Liver (tissue), 9 donors: ENCODE data around the gene TERB1. TPM values are rescaled to one million over a fixed set of nuclear protein-coding genes. Genes with fewer than 3 reads are reported as not detected.

ENCODE experiments used
- DNase-seq: peaks from one replicate; pipeline ENCODE4 v3.0.0-alpha.2; 2017; ENCODE audit warnings: low spot score
- H3K27ac ChIP-seq, 2 donors: one replicate each; pipeline ENCODE4 v1.7.0; 2013; ENCODE audit warnings: inconsistent platforms in 2 of 2, low read length in 2 of 2, control low read depth in 1 of 2, low read depth in 1 of 2, mild to moderate bottlenecking in 1 of 2
- H3K27me3 ChIP-seq, 4 donors: one replicate each; pipeline versions ENCODE4 v1.6.1 to v1.7.0; 2013; ENCODE audit warnings: low read length in 3 of 4, inconsistent platforms in 1 of 4, mild to moderate bottlenecking in 1 of 4, moderate library complexity in 1 of 4; ENCODE audit not compliant: control insufficient read depth in 4 of 4, insufficient read depth in 4 of 4
- H3K36me3 ChIP-seq, 4 donors: one replicate each; pipeline versions ENCODE4 v1.6.1 to v1.7.0; 2013; ENCODE audit warnings: low read length in 3 of 4, mild to moderate bottlenecking in 3 of 4, low read depth in 1 of 4, moderate library complexity in 1 of 4; ENCODE audit not compliant: control insufficient read depth in 4 of 4, insufficient read depth in 3 of 4
- H3K4me1 ChIP-seq, 4 donors: one replicate each; pipeline versions ENCODE4 v1.6.1 to v1.7.0; 2013; ENCODE audit warnings: low read length in 3 of 4, mild to moderate bottlenecking in 3 of 4, moderate library complexity in 1 of 4; ENCODE audit not compliant: control insufficient read depth in 4 of 4, insufficient read depth in 4 of 4
- H3K4me3 ChIP-seq, 3 donors: one replicate each; pipeline versions ENCODE4 v1.6.1 to v1.7.0; 2013; ENCODE audit warnings: low read length in 3 of 3, control low read depth in 1 of 3, low read depth in 1 of 3, mild to moderate bottlenecking in 1 of 3
- H3K9ac ChIP-seq, 2 donors: one replicate each; pipeline ENCODE4 v1.7.0; 2013; ENCODE audit warnings: low read length in 2 of 2, mild to moderate bottlenecking in 2 of 2, moderate library complexity in 2 of 2, control low read depth in 1 of 2, low read depth in 1 of 2
- H3K9me3 ChIP-seq, 4 donors: one replicate each; pipeline versions ENCODE4 v1.6.1 to v1.7.0; 2013; ENCODE audit warnings: low read length in 3 of 4; ENCODE audit not compliant: control insufficient read depth in 4 of 4
- ATF3 ChIP-seq: IDR thresholded peaks from 2 replicates; pipeline ENCODE4 v1.6.1; 2016; ENCODE audit warnings: antibody characterized with exemption
- CTCF ChIP-seq: fragments of 150-350 bp; IDR thresholded peaks from 2 replicates; pipeline ENCODE4 v1.5.1; 2017; ENCODE audit warnings: improper control_type of control experiment, low read depth, low read length; ENCODE audit not compliant: missing input control
- EGR1 ChIP-seq, 2 donors: IDR thresholded peaks; 2 replicates each; pipeline ENCODE4 v1.6.1; 2016 to 2018; ENCODE audit warnings: antibody characterized with exemption in 2 of 2, low read depth in 2 of 2
- FOXA1 ChIP-seq: IDR thresholded peaks from 2 replicates; pipeline ENCODE4 v1.6.1; 2016; ENCODE audit warnings: antibody characterized with exemption
- GABPA ChIP-seq, 2 donors: IDR thresholded peaks in 1 of 2; conservative IDR thresholded peaks in 1 of 2; 2 replicates each; pipeline ENCODE4 v1.6.1; 2016; ENCODE audit warnings: antibody characterized with exemption in 2 of 2, mild to moderate bottlenecking in 1 of 2, moderate library complexity in 1 of 2
- HNF4A ChIP-seq, 2 donors: conservative IDR thresholded peaks; 2 replicates each; pipeline ENCODE4 v1.6.1; 2016; ENCODE audit warnings: antibody characterized with exemption in 2 of 2, mild to moderate bottlenecking in 2 of 2
- HNF4G ChIP-seq: IDR thresholded peaks from 2 replicates; pipeline ENCODE4 v1.6.1; 2016; ENCODE audit warnings: antibody characterized with exemption
- JUND ChIP-seq, 2 donors: IDR thresholded peaks; 2 replicates each; pipeline ENCODE4 v1.6.1; 2016; ENCODE audit warnings: antibody characterized with exemption in 2 of 2
- MAX ChIP-seq: IDR thresholded peaks from 2 replicates; pipeline ENCODE4 v1.6.1; 2016; ENCODE audit warnings: antibody characterized with exemption
- NR2F2 ChIP-seq: IDR thresholded peaks from 2 replicates; pipeline ENCODE4 v1.6.1; 2016; ENCODE audit warnings: antibody characterized with exemption
- RAD21 ChIP-seq, 2 donors: IDR thresholded peaks; 2 replicates each; pipeline ENCODE4 v1.6.1; 2016; ENCODE audit warnings: antibody characterized with exemption in 2 of 2, mild to moderate bottlenecking in 2 of 2
- REST ChIP-seq: IDR thresholded peaks from 2 replicates; pipeline ENCODE4 v1.6.1; 2016; ENCODE audit warnings: antibody characterized with exemption, mild to moderate bottlenecking
- RXRA ChIP-seq, 2 donors: IDR thresholded peaks; 2 replicates each; pipeline ENCODE4 v1.6.1; 2017 to 2018; ENCODE audit warnings: antibody characterized with exemption in 2 of 2, mild to moderate bottlenecking in 1 of 2
- SP1 ChIP-seq: IDR thresholded peaks from 2 replicates; pipeline ENCODE4 v1.6.1; 2018; ENCODE audit warnings: antibody characterized with exemption, mild to moderate bottlenecking
- YY1 ChIP-seq: IDR thresholded peaks from 2 replicates; pipeline ENCODE4 v1.6.1; 2016; ENCODE audit warnings: antibody characterized with exemption, mild to moderate bottlenecking
- ZBTB33 ChIP-seq: IDR thresholded peaks from 2 replicates; pipeline ENCODE4 v1.6.1; 2016; ENCODE audit warnings: antibody characterized with exemption
- WGBS: extraction: QIAGEN DNeasy Blood & Tissue Kit; methylation state at CpG from one replicate; pipeline ENCODE4 v1.1.7; 2013; 5-methylcytosine and 5-hydroxymethylcytosine counted together
- polyA plus RNA-seq, 2 donors: library from polyadenylated mRNA; stranded (reverse) in 1 of 2; unstranded in 1 of 2; fragments of 200-250 nt in 1 of 2; fragments of >200 nt in 1 of 2; fragmentation: Nextera tagmentation in 1 of 2; extraction: Ambion mirVana in 1 of 2; gene quantifications; one replicate each; pipeline versions ENCODE4 v1.2.1 to v1.2.3, GENCODE V29; 2013 to 2015
- total RNA-seq, 2 donors: library from RNA; depleted of rRNA; stranded (reverse); fragments of >200 nt; gene quantifications; one replicate each; pipeline ENCODE4 v1.2.3, GENCODE V29; 2014
- donor health status: healthy.
- donor health status: healthy.
- donor health status: healthy.
- donor health status: healthy.
- donor health status: healthy.

Gene TERB1
- total and polyA plus RNA-seq, 4 donors = 0.08 to 0.17 TPM; not detected in 2

- no peak for DNase-seq
- no peak for TF ChIP-seq ZBTB33
- no peak for TF ChIP-seq RAD21 (IDR thresholded peaks at IDR 0.05)
- TF ChIP-seq MAX = no peak
- no peak for TF ChIP-seq CTCF
- TF ChIP-seq ATF3 = no peak
- TF ChIP-seq SP1 = no peak
- TF ChIP-seq FOXA1 = no peak
- TF ChIP-seq RXRA (IDR thresholded peaks at IDR 0.05) = no peak
- TF ChIP-seq HNF4G = no peak
- no peak for TF ChIP-seq JUND (IDR thresholded peaks at IDR 0.05)
- TF ChIP-seq REST = no peak
- TF ChIP-seq YY1 = no peak
- TF ChIP-seq NR2F2 = no peak
- no peak for TF ChIP-seq GABPA (IDR thresholded peaks at IDR 0.05 in 1 of 2, conservative IDR thresholded peaks at IDR 0.05 in 1 of 2)
- Histone ChIP-seq H3K4me1 (peaks cover 5 to 9% (median 8%) of the 10 kb centered on the region in 4 donors), H3K4me3 (no peak overlapping the region), H3K36me3 (no peaks in the 10 kb centered on the region), H3K27me3 (peaks cover 2 to 5% (median 4%) of the 10 kb centered on the region in 4 donors), H3K27ac (no peak overlapping the region), H3K9me3 (no peaks in the 10 kb centered on the region), H3K9ac (no peak overlapping the region)
- 98% methylated on average over 1 of the region's 1 CpG for WGBS
These were observed 44.9 kb upstream of the TERB1 start for GRCh38 chr16:66846266-66846665.

- H3K4me1 ChIP-seq = peaks cover 5 to 9% (median 8%) of the 10 kb centered on the region in 4 donors
- H3K27me3 ChIP-seq = peaks cover 2 to 5% (median 4%) of the 10 kb centered on the region in 4 donors
- H3K9me3 ChIP-seq = no peaks in the 10 kb centered on the region
- TF ChIP-seq CTCF (no peak), RAD21 (IDR thresholded peaks at IDR 0.05) (no peak), HNF4A (conservative IDR thresholded peaks at IDR 0.05) (no peak), FOXA1 (no peak), NR2F2 (no peak), HNF4G (no peak), GABPA (IDR thresholded peaks at IDR 0.05 in 1 of 2, conservative IDR thresholded peaks at IDR 0.05 in 1 of 2) (no peak), ZBTB33 (no peak), EGR1 (IDR thresholded peaks at IDR 0.05; ENCODE audit: low read depth in 2 of 2) (no peak)
- no peak overlapping the region for H3K9ac ChIP-seq
- H3K36me3 ChIP-seq = no peaks in the 10 kb centered on the region
- no peak overlapping the region for H3K4me3 ChIP-seq
- WGBS = 80% methylated on average over 9 of the region's 9 CpGs
- DNase-seq = no peak
- H3K27ac ChIP-seq = no peak overlapping the region
These were observed 44.4 kb upstream of the TERB1 start for GRCh38 chr16:66845791-66846221.
